ENCODE results near the gene TJAP1. TPM values are rescaled to one million over a fixed set of nuclear protein-coding genes. Genes with fewer than 3 reads are reported as not detected.

Gene TJAP1
- polyA plus RNA-seq, 2 of the 4 experiments (the other 2 are of a cell fraction), result 13.1 to 15.7 TPM

- ChIA-PET POLR2A (no interaction called here), CTCF (interaction anchor here (0.6 to 5.9 kb wide), 29 partner anchors 10 to 284 kb away, joined by 3 to 79 read pairs (median 6); partner anchors contain the start of genes CRIP3, DLK2, DNPH1 and POLR1C)
- FAIRE-seq (no peak), DNase-seq (ENCODE audit: low read depth in 1 of 2, low spot score in 1 of 2) (no peak), ATAC-seq (no peak)
- H3K27ac ChIP-seq, result no peak overlapping the region
- 56% methylated on average over 2 of the region's 6 CpGs for WGBS (ENCODE audit: missing lambda C conversion rate)
- TF ChIP-seq, protein P1, sequence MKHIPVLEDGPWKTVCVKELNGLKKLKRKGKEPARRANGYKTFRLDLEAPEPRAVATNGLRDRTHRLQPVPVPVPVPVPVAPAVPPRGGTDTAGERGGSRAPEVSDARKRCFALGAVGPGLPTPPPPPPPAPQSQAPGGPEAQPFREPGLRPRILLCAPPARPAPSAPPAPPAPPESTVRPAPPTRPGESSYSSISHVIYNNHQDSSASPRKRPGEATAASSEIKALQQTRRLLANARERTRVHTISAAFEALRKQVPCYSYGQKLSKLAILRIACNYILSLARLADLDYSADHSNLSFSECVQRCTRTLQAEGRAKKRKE (CRISPR knock-in tag; IDR thresholded peaks at IDR 0.05; ENCODE audit: low read depth), result no peak
- TF ChIP-seq RNF2 (IDR thresholded peaks at IDR 0.05; ENCODE audit: borderline replicate concordance, low read depth), result no peak
- no peak for TF ChIP-seq NR3C1 (IDR thresholded peaks at IDR 0.05)
- no peak for TF ChIP-seq HOXB13 (CRISPR knock-in tag; IDR thresholded peaks at IDR 0.05; ENCODE audit: low read depth)
- no peak for TF ChIP-seq CBX2 (IDR thresholded peaks at IDR 0.05; ENCODE audit: borderline replicate concordance, low read depth)
- TF ChIP-seq NFE2L2 (conservative IDR thresholded peaks at IDR 0.05; ENCODE audit: low read length), result no peak
- no peak for TF ChIP-seq CEBPB (IDR thresholded peaks at IDR 0.05)
- no peak for TF ChIP-seq ZSCAN20 (CRISPR knock-in tag; IDR thresholded peaks at IDR 0.05)
- TF ChIP-seq SMC3 (IDR thresholded peaks at IDR 0.05), result no peak
- TF ChIP-seq CBX8 (IDR thresholded peaks at IDR 0.05), result no peak
- no peak for TF ChIP-seq POLR2AphosphoS2 (conservative IDR thresholded peaks at IDR 0.05; ENCODE audit: low read length)
- TF ChIP-seq RARB (CRISPR knock-in tag; IDR thresholded peaks at IDR 0.05), result no peak
- TF ChIP-seq FOXS1 (CRISPR knock-in tag; IDR thresholded peaks at IDR 0.05), result no peak
- H3K4me2 ChIP-seq, result no peak overlapping the region
- no peaks in the 10 kb centered on the region for H3K9me3 ChIP-seq
- H3K4me1 ChIP-seq, result peaks cover 9% of the 10 kb centered on the region
- H3K4me3 ChIP-seq, result no peak overlapping the region
Measured at GRCh38 chr6:43505718-43506117, 28.3 kb downstream of the TJAP1 start.

DNA sequence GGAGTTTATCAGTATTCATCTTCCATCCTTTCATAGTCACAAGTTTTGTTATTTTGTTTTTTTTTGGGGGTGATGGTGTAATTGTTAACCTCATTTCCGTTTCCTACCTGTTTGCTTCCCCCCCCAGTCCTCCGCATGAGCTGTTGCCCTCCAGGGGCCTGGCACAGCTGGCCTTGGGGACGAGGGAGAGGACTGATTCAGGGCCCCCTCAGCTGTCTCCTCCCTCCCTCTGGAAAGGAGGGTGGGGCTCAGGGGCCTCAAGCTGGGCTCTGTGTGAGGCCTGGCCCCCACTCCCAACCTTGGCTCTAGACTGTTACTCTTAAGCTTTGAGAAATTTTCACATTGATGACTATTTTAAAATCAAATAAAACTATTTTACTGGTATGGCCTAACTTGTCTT is 28.8 kb downstream of the TJAP1 start:
- Histone ChIP-seq H3K4me3 (no peak overlapping the region), H3K4me1 (peaks cover 9% of the 10 kb centered on the region), H3K27ac (no peak overlapping the region), H3K4me2 (no peak overlapping the region), H3K9me3 (no peaks in the 10 kb centered on the region)
- no peak for DNase-seq (ENCODE audit: low read depth in 1 of 2, low spot score in 1 of 2)
- ChIA-PET POLR2A (interaction anchor here (0.8 kb wide), 1 partner anchor 52 kb away, joined by 3 read pairs; no protein-coding TSS in a partner anchor), CTCF (interaction anchor here (0.5 to 5.9 kb wide), 34 partner anchors 10 to 452 kb away, joined by 3 to 79 read pairs (median 6); partner anchors contain the start of genes CRIP3, DLK2, DNPH1 and POLR1C)
- WGBS (ENCODE audit: missing lambda C conversion rate), result 78% methylated on average over 3 of the region's 3 CpGs
- no peak for FAIRE-seq
- TF ChIP-seq REST (IDR thresholded peaks at IDR 0.05) (no peak), HOXB13 (CRISPR knock-in tag; IDR thresholded peaks at IDR 0.05; ENCODE audit: low read depth) (no peak), ZC3H11A (IDR thresholded peaks at IDR 0.05) (no peak), SREBF2 (IDR thresholded peaks at IDR 0.05) (no peak), CEBPB (IDR thresholded peaks at IDR 0.05) (no peak), FOSL2 (IDR thresholded peaks at IDR 0.05) (no peak), FOSL2 (CRISPR knock-in tag; IDR thresholded peaks at IDR 0.05) (no peak), BCL3 (IDR thresholded peaks at IDR 0.05) (no peak), HOXA7 (CRISPR knock-in tag; IDR thresholded peaks at IDR 0.05) (no peak), POLR2A (IDR thresholded peaks at IDR 0.05; ENCODE audit: low read length) (no peak)
- TF ChIP-seq, protein P2, sequence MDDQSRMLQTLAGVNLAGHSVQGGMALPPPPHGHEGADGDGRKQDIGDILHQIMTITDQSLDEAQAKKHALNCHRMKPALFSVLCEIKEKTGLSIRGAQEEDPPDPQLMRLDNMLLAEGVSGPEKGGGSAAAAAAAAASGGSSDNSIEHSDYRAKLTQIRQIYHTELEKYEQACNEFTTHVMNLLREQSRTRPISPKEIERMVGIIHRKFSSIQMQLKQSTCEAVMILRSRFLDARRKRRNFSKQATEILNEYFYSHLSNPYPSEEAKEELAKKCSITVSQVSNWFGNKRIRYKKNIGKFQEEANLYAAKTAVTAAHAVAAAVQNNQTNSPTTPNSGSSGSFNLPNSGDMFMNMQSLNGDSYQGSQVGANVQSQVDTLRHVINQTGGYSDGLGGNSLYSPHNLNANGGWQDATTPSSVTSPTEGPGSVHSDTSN (IDR thresholded peaks at IDR 0.05), result no peak
- ATAC-seq, result no peak

Measured in A549 (cell line).